ENCODE measurements around the gene RASGRP4.
"Not testable (repeated sequence)": the region's sequence is repeated elsewhere in the genome, so short reads cannot be mapped to it uniquely, and the experiment has no call there.

Gene RASGRP4

GRCh38 chr19:38425810-38426466, at the start of gene RASGRP4:
Gene RASGRP4 (minus strand): TSS chr19:38426219. CDS start chr19:38426091, 128 bp downstream.
- DNase-seq (ENCODE audit: low read depth, low spot score), result no peak
- Histone ChIP-seq H3K9ac (ENCODE audit: insufficient read length) (no peak within 1 kb of the TSS), H3K9me3 (ENCODE audit: low read depth, low read length) (no peaks in the 10 kb centered on the region), H3K27ac (no peak within 1 kb of the TSS), H3K36me3 (ENCODE audit: insufficient read depth, low read length) (no peaks in the 10 kb centered on the region), H3K4me3 (no peak within 1 kb of the TSS)
- TF ChIP-seq EZH2 (IDR thresholded peaks at IDR 0.05) (no peak), POLR2AphosphoS5 (IDR thresholded peaks at IDR 0.05; ENCODE audit: borderline replicate concordance, low read depth, low read length) (no peak), FOXP2 (optimal IDR thresholded peaks at IDR 0.05; ENCODE audit: control extremely low read depth, extremely low read length, insufficient read depth) (no peak)

- Histone ChIP-seq H3K36me3 (ENCODE audit: insufficient read depth, low read length) (no peaks in the 10 kb centered on the region), H3K27ac (no peak overlapping the region), H3K4me3 (no peak overlapping the region), H3K9ac (ENCODE audit: insufficient read length) (no peak overlapping the region), H3K9me3 (ENCODE audit: low read depth, low read length) (no peaks in the 10 kb centered on the region)
- DNase-seq (ENCODE audit: low read depth, low spot score), result no peak
- TF ChIP-seq POLR2AphosphoS5 (IDR thresholded peaks at IDR 0.05; ENCODE audit: borderline replicate concordance, low read depth, low read length), result no peak
- no peak for TF ChIP-seq EZH2 (IDR thresholded peaks at IDR 0.05)
- no peak for TF ChIP-seq FOXP2 (optimal IDR thresholded peaks at IDR 0.05; ENCODE audit: control extremely low read depth, extremely low read length, insufficient read depth)
Observed at GRCh38 chr19:38475176-38475575, 49.2 kb upstream of the RASGRP4 start.

DNA sequence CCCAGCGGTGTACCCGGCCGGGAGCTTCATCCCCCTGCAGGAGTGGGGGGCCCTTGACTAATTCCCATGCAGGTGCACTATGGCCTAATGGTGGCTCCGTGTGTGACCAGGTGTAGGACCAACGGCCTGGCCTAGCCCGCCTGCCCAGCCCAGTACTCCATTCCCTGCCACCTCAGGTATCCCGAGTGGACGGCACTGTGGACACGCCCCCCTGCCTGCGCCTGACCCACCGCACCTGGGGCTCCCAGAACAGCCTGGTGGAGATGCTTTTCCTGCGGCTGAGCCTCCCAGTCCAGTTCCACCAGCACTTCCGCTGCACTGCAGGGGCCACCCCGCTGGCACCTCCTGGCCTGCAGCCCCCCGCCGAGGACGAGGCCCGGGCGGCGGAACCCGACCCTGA, 47.2 kb upstream of the RASGRP4 start:
- Histone ChIP-seq H3K36me3 (ENCODE audit: insufficient read depth, low read length) (no peaks in the 10 kb centered on the region), H3K9me3 (ENCODE audit: low read depth, low read length) (no peaks in the 10 kb centered on the region), H3K9ac (ENCODE audit: insufficient read length) (no peak overlapping the region), H3K4me3 (no peak overlapping the region), H3K27ac (no peak overlapping the region)
- DNase-seq (ENCODE audit: low read depth, low spot score), result no peak
- TF ChIP-seq FOXP2 (optimal IDR thresholded peaks at IDR 0.05; ENCODE audit: control extremely low read depth, extremely low read length, insufficient read depth) (no peak), EZH2 (IDR thresholded peaks at IDR 0.05) (no peak), POLR2AphosphoS5 (IDR thresholded peaks at IDR 0.05; ENCODE audit: borderline replicate concordance, low read depth, low read length) (no peak)

- not testable (repeated sequence) for H3K9me3 ChIP-seq (ENCODE audit: low read depth, low read length); H3K9ac ChIP-seq (ENCODE audit: insufficient read length); H3K4me3 ChIP-seq; H3K36me3 ChIP-seq (ENCODE audit: insufficient read depth, low read length); DNase-seq (ENCODE audit: low read depth, low spot score); H3K27ac ChIP-seq
Observed at GRCh38 chr19:38472725-38473124, 46.7 kb upstream of the RASGRP4 start.

- TF ChIP-seq POLR2AphosphoS5 (IDR thresholded peaks at IDR 0.05; ENCODE audit: borderline replicate concordance, low read depth, low read length), result no peak
- TF ChIP-seq EZH2 (IDR thresholded peaks at IDR 0.05), result no peak
- no peak for TF ChIP-seq FOXP2 (optimal IDR thresholded peaks at IDR 0.05; ENCODE audit: control extremely low read depth, extremely low read length, insufficient read depth)
- no peak overlapping the region for H3K27ac ChIP-seq
- no peaks in the 10 kb centered on the region for H3K9me3 ChIP-seq (ENCODE audit: low read depth, low read length)
- DNase-seq (ENCODE audit: low read depth, low spot score), result no peak
- no peaks in the 10 kb centered on the region for H3K36me3 ChIP-seq (ENCODE audit: insufficient read depth, low read length)
- H3K4me3 ChIP-seq, result no peak overlapping the region
- H3K9ac ChIP-seq (ENCODE audit: insufficient read length), result no peak overlapping the region
Observed at GRCh38 chr19:38470788-38471480, 44.9 kb upstream of the RASGRP4 start.

DNA sequence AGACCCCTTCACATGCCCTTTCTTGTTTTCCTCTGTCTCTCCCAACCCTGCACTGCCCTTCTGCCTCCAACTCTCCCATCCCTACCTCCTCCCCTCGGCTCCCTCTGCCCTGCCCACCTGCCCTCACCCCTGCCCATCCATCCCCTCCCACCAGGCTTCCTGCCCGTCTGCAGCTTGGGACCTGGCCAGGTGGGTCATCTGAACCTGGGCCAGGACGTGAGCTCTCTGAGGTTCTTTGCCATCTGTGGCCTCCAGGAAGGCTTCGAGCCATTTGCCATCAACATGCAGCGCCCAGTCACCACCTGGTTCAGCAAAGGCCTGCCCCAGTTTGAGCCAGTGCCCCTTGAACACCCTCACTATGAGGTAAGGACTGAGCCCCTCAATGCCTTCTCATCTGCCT, 43.1 kb upstream of the RASGRP4 start:
- H3K36me3 ChIP-seq (ENCODE audit: insufficient read depth, low read length), result no peaks in the 10 kb centered on the region

DNA sequence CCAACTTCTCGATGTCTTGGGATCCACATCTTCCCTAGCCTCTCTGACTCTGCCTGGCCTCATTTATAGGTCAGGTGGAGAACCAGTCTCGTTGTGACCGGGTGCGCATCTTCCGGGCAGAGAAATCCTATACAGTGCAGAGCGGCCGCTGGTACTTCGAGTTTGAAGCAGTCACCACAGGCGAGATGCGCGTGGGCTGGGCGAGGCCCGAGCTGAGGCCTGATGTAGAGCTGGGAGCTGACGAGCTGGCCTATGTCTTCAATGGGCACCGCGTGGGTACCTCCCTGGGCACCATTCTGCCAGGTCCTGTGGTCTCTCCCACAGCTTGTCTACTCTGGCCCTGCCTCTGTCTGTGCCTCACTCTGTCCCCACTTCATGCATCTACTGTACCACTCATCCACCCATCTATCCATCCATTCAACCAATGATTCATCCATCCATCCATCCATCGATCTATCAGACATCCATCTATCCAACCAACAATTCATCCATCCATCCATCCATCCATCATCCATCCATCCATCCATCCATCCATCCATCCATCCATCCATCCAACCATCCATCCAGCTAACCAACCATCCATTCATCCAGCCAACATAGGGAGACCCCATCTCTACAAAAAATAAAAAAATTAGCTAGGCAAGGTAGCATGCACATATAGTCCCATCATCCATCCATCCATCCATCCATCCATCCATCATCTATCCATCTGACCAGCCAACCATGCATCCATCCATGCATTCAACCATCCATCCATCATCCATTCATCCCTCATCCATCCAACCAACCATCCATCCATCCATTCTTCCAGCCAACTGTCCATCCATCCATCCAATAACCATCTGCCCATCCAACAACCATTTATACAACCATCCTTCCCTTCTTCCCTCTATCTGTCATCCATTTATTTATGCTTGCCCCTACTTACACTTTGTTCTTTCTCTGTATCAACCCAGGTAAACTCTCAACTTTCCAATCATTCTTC, 41.8 kb upstream of the RASGRP4 start:
- H3K9me3 ChIP-seq (ENCODE audit: low read depth, low read length), result no peaks in the 10 kb centered on the region
- TF ChIP-seq EZH2 (IDR thresholded peaks at IDR 0.05) (no peak), POLR2AphosphoS5 (IDR thresholded peaks at IDR 0.05; ENCODE audit: borderline replicate concordance, low read depth, low read length) (no peak), FOXP2 (optimal IDR thresholded peaks at IDR 0.05; ENCODE audit: control extremely low read depth, extremely low read length, insufficient read depth) (no peak)
- no peaks in the 10 kb centered on the region for H3K36me3 ChIP-seq (ENCODE audit: insufficient read depth, low read length)
- no peak overlapping the region for H3K27ac ChIP-seq
- H3K4me3 ChIP-seq, result no peak overlapping the region
- no peak for DNase-seq (ENCODE audit: low read depth, low spot score)
- H3K9ac ChIP-seq (ENCODE audit: insufficient read length), result no peak overlapping the region

More for the DNA sequence above, 43.1 kb upstream of the RASGRP4 start:
- no peak overlapping the region for H3K27ac ChIP-seq
- DNase-seq (ENCODE audit: low read depth, low spot score), result no peak
- no peak for TF ChIP-seq FOXP2 (optimal IDR thresholded peaks at IDR 0.05; ENCODE audit: control extremely low read depth, extremely low read length, insufficient read depth)
- H3K4me3 ChIP-seq, result no peak overlapping the region
- no peak overlapping the region for H3K9ac ChIP-seq (ENCODE audit: insufficient read length)
- H3K9me3 ChIP-seq (ENCODE audit: low read depth, low read length), result no peaks in the 10 kb centered on the region

DNA sequence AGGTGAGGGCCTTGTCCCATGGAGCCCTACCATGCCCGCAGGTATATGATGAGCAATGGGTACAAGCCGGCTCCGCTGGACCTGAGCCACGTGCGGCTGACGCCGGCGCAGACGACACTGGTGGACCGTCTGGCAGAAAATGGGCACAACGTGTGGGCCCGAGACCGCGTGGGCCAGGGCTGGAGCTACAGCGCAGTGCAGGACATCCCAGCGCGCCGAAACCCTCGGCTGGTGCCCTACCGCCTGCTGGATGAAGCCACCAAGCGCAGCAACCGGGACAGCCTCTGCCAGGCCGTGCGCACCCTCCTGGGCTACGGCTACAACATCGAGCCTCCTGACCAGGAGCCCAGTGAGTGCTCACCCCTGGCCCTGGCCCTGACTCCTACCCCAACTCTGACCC, 40.0 kb upstream of the RASGRP4 start:
- Histone ChIP-seq H3K4me3 (no peak overlapping the region), H3K27ac (no peak overlapping the region), H3K9me3 (ENCODE audit: low read depth, low read length) (no peaks in the 10 kb centered on the region), H3K36me3 (ENCODE audit: insufficient read depth, low read length) (no peaks in the 10 kb centered on the region), H3K9ac (ENCODE audit: insufficient read length) (no peak overlapping the region)
- no peak for DNase-seq (ENCODE audit: low read depth, low spot score)
- no peak for TF ChIP-seq EZH2 (IDR thresholded peaks at IDR 0.05)
